Fibroblast of pulmonary artery (primary cell): ENCODE results near the gene CHEK2.
"Not testable (repeated sequence)": the region's sequence is repeated elsewhere in the genome, so short reads cannot be mapped to it uniquely, and the experiment has no call there.

Source experiments
- DNase-seq: peaks from one replicate; pipeline ENCODE4 v3.0.0-alpha.2; 2010; ENCODE audit warnings: low read depth
- H3K4me3 ChIP-seq: replicated peaks from 2 replicates; pipeline ENCODE4 v1.5.1; 2011; ENCODE audit warnings: low read depth, mild to moderate bottlenecking, control low read depth, low read length, moderate library complexity
- TF ChIP-seq, protein P1 (sequence below): IDR thresholded peaks from 2 replicates; pipeline ENCODE4 v1.5.1; 2011; ENCODE audit warnings: mild to moderate bottlenecking, control low read depth, low read length, inconsistent platforms; ENCODE audit errors: missing control alignments

Gene CHEK2

DNA sequence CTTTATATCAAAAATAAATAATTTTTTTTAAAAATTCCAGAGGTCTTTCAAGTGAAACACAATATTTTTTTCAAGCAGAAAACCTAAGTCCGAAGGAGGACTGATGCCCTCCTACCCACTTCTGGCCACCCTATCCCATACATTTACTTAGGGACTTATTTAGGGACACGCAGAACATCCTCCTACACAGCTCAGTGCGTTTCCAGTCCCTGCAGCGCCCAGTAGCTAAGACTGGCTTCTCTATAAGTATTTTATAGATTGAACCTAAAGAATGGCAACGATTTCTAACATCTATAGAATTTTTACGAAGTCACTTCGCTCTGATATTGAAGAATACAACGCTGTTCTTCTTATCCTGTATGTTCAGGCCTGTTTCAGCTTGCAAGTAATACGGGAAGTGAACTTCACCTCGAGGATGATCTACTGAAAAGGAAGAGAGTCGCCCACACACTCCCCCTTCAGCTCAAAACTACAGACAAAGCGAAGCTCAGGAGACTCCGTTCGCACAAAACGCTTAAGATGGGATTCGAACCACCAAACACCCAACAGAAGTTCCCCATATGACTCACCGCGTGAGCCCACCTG is 328 bp downstream of the CHEK2 start:
- DNase-seq, result no peak
- TF ChIP-seq, protein P1, sequence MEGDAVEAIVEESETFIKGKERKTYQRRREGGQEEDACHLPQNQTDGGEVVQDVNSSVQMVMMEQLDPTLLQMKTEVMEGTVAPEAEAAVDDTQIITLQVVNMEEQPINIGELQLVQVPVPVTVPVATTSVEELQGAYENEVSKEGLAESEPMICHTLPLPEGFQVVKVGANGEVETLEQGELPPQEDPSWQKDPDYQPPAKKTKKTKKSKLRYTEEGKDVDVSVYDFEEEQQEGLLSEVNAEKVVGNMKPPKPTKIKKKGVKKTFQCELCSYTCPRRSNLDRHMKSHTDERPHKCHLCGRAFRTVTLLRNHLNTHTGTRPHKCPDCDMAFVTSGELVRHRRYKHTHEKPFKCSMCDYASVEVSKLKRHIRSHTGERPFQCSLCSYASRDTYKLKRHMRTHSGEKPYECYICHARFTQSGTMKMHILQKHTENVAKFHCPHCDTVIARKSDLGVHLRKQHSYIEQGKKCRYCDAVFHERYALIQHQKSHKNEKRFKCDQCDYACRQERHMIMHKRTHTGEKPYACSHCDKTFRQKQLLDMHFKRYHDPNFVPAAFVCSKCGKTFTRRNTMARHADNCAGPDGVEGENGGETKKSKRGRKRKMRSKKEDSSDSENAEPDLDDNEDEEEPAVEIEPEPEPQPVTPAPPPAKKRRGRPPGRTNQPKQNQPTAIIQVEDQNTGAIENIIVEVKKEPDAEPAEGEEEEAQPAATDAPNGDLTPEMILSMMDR, result no peak
- H3K4me3 ChIP-seq, result peak overlapping the region; percentile 93

DNA sequence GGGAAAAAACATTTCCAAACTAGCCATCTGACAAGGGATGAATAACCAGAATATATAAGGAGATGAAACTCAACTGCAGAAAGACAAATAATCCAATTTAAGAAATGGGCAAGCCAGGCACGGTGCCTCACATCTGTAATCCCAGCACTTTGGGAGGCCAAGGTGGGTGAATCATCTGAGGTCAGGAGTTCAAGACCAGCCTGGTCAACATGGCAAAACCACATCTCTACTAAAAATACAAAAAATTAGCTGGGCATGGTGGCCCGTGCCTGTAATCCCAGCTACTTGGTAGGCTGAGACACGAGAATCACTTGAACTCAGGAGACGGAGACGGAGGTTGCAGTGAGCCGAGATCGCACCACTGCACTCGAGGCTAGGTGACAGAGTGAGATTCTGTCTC is 2.7 kb downstream of the CHEK2 start:
- H3K4me3 ChIP-seq, DNase-seq: not testable (repeated sequence)

DNA sequence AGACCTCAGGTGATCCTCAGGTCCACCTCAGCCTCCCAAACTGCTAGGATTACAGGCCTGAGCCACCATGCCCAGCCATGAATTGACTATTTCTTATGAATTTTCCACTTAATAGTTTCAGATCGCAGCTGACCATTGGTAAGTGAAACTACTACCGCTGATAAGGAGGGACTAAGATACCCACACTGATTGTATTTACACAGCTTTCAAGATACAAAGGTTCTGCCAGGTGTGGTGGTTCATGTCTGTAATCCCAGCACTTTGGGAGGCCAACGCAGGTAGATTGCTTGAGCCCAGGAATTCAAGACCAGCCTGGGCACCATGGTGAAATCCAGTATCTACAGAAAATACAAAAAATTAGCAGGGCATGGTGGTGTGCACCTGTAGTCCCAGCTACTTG is 3.9 kb downstream of the CHEK2 start:
- TF ChIP-seq, protein P1, result no peak
- H3K4me3 ChIP-seq, result no peak overlapping the region
- no peak for DNase-seq

DNA sequence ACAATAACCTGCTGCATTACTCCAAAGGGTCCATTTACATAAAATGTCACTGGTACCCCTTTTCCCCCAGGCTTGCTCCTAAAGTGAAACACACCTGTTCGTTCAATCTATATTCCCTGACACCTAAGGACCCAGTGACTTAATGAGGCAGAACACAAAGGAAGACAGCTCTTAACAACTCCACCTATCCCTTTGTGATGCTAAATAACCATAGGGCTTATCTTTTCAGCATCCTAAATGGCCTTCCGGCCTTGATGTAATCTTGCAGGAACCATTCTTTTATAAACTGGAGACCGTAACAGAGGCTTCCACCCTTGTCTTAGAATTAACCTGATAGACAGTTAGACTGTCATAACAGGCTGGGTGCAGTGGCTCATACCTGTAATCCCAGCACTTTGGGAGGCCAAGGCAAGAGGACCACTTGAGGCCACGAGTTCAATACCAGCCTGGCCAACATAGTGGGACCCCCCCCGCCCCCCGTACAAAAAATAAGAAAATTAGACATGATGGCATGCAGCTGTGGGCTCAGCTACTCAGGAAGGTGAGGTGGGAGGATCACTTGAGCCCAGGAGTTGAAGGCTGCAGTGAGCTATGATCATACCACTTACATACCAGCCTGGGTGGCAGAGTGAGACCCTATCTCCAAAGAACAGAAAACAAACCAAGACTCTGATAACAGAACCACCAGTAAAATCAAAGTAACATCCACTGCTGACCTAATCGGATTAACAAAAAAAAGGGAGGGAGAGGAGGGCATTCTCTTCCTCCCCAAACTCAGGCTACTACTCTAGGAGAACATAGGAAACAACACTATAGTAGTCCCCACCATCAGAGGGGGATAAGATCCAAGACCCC is 5.1 kb downstream of the CHEK2 start:
- DNase-seq, result no peak
- TF ChIP-seq, protein P1, result no peak
- H3K4me3 ChIP-seq, result no peak overlapping the region

DNA sequence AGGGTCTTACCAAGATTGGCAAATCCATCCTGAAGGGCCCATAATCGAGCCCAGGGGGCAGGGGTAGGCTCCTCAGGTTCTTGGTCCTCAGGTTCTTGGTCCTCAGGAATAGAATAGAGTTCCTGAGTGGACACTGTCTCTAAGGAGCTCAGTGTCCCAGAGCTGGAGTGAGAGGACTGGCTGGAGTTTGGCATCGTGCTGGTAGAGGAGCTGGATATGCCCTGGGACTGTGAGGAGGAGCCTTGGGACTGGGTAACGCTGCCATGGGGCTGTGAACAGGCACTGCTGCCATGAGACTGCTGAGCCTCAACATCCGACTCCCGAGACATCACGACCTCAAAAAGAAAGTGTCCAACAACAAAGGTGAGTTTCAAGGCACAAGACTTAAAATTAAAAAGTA is 7.2 kb downstream of the CHEK2 start:
- no peak overlapping the region for H3K4me3 ChIP-seq
- DNase-seq, result no peak
- TF ChIP-seq, protein P1, result no peak

DNA sequence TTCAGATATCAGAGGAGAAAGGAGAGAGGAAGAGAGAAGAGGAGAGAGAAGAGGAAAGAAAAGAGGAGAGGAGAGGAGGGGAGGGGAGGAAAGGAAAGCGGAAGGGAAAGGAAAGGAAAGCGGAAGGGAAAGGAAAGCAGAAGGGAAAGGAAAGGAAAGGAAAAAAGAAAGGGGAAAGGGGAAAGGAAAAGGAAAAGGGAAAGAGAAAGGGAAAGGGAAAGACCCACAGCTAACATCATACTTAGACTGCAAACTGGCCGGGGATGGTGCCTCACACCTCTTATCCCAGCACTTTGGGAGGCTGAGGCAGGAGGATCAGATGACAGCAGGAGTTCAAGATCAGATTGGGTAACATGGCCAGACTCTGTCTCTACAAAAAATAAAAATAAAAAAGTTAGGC is 11.4 kb downstream of the CHEK2 start:
- TF ChIP-seq, protein P1, result no peak
- H3K4me3 ChIP-seq, result no peak overlapping the region
- no peak for DNase-seq

DNA sequence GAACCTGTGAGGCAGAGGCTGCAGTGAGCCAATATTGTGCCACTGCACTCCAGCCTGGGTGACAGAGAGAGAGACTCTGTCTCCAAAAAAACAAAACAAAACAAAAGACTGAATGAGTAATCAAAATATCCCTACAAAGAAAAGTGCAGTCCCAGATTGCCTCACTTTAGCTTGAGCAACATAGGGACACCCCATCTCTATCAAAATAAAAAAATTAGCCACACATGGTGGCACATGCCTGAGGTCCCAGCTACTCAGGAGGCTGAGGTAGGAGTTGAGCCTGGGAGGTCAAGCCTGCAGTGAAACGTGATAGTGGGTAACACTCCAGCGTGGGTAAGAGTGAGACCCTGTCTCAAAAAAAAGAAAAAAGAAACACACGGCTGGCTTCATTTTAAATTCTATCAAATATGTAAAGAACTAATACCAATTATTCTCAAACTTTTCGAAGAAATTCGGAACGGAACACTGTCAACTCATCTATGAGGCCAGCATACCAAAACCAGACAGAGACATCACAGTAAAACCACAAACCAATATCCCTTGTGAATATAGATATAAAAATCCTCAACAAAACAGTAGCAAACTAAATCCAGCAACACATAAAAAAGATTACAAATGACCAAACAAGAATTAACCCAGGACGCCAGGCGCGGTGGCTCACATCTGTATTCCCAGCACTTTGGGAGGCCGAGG is 12.9 kb downstream of the CHEK2 start:
- TF ChIP-seq, protein P1, result no peak
- H3K4me3 ChIP-seq, result no peak overlapping the region
- DNase-seq, result peak; percentile 41
